Activated T-cell treated with anti-CD3 and anti-CD28 coated beads, Interleukin-2, amount 50 U/mL, for 1 hour (primary cell): Measurements from ENCODE around the gene VEGFB.
A peak's percentile ranks its signal among the peaks of the same experiment; 100 is the strongest.

Experiments used
- DNase-seq: peaks from one replicate; pipeline ENCODE4 v3.0.0-alpha.2; 2020

VEGFB gene

DNA sequence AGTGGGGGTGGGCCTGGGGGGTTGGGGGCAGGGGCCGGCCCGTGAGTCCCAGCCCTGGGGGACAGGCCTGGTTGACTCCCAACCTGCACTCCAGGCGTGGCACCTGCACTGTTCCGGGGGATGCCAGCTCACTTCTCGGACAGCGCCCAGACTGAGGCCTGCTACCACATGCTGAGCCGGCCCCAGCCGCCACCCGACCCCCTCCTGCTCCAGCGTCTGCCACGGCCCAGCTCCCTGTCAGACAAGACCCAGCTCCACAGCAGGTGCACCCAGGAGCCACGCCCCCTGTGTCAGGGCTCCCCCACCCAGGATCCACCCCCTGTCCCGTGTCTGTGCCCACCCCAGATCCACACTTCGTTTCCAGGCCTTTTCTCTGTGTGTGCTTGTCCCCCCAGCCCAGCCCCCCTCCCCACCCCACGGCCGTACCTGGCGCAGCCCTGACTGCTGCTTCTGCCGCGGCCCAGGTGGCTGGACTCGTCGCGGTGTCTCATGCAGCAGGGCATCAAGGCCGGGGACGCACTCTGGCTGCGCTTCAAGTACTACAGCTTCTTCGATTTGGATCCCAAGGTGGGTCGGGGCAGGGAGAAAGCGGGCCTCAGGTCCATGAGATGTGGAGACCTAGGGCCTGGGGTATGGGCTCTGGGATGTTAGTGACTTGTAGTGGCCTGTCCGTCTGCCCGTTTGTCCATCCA, 23.1 kb upstream of the VEGFB start:
- DNase-seq: no peak

DNA sequence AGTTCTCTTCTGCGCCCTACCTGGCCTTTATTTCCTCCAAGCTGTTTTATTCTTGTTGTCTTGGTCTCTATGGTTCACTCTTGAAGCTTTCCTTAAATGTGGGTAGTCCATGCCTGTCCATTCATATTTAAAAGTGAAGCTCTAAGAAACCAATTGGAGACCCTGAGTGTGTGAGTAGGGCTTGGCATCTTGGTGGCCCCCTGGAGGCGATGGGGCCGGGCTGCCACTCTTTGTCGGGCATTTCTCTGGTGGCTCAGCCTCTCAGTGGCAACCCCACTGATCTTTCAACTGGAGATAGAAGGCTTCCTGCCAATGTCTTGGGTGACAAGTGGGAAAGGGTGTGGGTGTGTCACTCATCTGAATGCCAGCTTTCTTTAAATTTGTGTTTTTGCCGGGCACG, 17.5 kb upstream of the VEGFB start:
- DNase-seq: no peak

DNA sequence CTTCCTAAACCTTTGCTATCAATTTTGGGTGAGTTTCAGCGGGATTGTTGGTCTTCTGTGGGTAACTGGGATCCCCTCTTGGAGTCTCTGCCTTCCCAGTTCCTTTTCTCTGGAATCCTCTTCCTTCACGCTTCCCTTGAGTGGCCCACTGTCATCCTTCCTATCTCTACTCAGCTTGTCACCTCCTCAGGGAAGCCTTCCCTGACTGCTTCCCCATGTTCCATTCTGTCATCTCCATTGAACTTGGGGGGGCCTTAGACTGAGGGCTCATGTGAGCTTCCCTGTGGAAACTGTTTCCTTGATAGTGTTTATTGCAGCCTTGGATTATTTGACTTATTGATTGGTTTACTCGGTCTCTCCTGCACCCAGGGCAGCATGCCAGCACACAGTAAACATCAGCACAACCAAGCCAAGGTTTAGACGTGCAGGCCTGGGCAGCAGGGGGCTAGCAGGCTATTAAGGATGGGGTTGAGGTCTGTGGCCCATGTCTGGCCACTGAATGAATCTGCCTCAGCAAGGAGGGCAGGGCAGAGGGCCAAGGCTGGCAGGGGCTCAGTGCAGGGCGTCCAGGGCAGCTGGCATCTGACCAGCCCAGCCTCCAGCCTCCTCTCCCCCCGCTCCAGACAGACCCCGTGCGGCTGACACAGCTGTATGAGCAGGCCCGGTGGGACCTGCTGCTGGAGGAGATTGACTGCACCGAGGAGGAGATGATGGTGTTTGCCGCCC, 15.6 kb upstream of the VEGFB start:
- DNase-seq: no peak

DNA sequence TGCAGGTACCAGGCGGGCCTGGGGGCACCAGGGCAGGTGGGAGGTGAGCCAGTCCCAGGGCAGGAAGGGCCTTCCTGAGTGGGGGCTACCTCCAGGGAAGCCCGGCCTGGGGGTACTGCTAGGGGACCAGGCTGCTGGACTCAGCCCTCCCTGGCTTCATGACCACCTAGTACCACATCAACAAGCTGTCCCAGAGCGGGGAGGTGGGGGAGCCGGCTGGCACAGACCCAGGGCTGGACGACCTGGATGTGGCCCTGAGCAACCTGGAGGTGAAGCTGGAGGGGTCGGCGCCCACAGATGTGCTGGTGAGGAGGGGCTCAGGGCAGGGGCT, 15.1 kb upstream of the VEGFB start:
- DNase-seq: no peak

DNA sequence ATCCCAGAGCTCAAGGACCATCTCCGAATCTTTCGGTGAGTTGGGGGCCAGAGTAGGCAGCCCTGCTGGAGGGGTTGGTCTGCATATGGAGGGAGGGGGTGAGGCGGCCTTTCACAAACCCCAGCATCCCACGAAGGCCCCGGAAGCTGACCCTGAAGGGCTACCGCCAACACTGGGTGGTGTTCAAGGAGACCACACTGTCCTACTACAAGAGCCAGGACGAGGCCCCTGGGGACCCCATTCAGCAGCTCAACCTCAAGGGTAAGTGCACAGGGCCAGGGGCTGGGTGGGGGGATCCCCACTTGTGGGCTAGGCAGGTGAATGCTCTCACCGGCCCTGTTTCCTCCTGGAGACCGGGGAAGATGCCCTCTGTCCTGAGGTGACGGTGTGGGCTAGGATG, 14.6 kb upstream of the VEGFB start:
- DNase-seq: no peak

DNA sequence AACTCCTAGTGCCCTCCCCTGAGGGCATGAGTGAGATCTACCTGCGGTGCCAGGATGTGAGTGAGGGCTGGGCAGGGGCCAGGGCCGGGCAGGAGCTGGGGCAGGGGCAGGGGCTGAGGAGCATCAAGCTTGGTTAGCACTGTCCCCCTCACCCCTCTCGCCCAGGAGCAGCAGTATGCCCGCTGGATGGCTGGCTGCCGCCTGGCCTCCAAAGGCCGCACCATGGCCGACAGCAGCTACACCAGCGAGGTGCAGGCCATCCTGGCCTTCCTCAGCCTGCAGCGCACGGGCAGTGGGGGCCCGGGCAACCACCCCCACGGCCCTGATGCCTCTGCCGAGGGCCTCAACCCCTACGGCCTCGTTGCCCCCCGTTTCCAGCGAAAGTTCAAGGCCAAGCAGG, 14.1 kb upstream of the VEGFB start:
- no peak for DNase-seq

DNA sequence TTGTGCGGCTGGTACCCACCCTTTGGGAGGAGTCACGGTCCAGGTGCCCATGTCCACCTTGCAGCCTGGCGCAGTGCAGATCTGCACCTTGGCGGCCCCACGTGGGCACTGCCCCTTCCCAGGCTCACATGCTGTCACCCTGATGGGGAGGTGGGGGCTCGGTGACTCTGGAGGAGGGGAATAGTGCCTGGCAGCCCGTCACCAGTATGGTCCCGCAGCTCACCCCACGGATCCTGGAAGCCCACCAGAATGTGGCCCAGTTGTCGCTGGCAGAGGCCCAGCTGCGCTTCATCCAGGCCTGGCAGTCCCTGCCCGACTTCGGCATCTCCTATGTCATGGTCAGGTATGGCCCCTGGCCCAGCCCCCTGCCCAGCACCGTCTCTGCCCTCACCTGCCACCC, 13.6 kb upstream of the VEGFB start:
- no peak for DNase-seq

DNA sequence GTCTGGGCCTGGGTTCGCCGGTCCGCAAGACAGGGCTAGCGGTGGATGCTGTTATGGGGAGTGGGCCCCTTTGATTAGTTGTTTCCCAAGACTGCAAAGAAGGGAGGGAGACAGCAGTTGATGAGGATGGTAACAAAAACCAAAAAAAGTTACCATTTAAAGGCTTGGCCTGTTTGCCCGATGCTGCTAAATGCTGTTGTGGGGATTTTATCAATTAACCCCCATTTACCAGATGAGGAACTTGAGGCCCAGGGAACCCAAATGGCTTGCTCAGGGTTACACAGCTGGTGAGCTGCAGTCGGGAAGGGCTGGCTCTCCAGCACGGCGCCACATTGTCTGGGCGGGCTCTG, 11.8 kb upstream of the VEGFB start:
- no peak for DNase-seq

DNA sequence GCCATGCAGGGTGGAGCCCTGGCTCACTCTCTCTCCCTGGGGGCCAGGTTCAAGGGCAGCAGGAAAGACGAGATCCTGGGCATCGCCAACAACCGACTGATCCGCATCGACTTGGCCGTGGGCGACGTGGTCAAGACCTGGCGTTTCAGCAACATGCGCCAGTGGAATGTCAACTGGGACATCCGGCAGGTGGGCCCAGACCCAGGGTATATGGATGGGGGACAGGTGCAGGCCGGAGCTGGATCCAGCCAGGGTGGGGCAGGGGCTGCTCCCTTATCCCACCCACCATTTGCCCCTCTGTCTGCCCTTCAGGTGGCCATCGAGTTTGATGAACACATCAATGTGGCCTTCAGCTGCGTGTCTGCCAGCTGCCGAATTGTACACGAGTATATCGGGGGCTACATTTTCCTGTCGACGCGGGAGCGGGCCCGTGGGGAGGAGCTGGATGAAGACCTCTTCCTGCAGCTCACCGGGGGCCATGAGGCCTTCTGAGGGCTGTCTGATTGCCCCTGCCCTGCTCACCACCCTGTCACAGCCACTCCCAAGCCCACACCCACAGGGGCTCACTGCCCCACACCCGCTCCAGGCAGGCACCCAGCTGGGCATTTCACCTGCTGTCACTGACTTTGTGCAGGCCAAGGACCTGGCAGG, 11.3 kb upstream of the VEGFB start:
- DNase-seq: no peak

DNA sequence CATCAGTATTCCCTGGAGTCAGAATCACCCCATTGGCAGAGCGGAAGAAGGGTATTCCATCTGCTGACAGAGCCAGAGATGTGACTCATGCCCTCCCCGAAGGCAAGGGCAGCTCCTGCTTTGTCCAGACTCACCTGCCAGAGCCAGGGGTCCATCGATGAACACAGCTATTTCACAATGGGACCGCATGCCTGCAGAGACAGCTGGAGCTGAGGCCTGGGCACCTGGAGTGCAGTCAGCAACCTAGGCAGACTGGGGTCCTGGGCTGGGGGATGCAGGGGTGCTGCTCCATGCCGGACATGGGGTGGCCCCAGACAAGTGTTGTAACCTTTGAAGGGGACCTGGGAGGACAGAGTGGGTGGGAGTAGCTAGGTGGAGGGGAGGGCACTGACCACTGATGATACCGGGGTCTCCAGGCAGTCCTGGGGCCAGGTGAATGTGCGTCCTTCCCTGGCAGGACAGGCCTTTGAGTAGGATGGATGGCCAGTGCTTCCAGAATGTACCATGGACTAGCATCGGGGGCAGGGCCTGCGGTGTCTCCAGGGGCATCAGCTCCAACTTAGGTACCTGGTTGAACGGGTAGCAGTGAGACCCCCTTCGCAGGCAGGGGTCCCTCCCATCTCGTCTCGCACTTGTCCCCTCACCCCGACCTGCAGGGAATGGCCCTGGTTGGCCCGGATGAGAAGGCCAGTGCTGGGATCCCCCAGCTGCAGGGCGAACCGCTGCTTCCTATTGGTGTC, 10.1 kb upstream of the VEGFB start:
- no peak for DNase-seq

DNA sequence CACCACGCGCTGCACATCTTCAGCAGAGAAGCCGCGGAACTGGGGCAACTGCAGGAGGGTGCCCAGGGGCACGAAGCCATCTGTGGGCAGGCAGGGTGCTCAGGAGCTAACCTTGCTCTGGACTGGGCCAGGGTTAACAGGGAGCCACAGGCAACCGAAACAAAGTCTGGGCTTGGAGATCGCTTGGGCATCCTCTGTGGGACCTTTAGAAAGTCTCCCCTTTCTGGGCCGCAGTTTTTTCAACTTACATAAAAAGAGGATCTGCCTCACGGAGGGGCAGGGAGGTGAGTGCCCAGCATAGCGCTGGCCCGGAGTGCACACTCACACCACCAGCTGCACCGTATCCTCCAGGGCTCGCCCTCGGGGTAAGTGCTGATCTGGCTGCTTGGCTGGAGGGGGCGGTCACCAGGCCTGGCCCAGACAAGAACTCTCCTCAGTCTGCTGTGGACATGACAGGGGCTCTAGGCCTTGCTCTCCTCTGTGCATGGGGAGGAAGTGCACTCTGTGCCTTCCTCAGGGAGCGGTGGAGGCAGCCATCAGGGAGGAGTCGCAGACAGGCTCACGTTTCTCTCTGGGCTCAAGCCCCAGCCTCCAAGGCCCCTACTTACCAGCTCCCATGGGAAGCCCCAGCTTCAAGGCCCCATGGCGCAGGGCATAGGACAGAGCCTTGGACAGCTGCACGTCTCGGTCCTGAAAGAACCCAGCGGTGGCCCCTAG, 9.3 kb upstream of the VEGFB start:
- no peak for DNase-seq

DNA sequence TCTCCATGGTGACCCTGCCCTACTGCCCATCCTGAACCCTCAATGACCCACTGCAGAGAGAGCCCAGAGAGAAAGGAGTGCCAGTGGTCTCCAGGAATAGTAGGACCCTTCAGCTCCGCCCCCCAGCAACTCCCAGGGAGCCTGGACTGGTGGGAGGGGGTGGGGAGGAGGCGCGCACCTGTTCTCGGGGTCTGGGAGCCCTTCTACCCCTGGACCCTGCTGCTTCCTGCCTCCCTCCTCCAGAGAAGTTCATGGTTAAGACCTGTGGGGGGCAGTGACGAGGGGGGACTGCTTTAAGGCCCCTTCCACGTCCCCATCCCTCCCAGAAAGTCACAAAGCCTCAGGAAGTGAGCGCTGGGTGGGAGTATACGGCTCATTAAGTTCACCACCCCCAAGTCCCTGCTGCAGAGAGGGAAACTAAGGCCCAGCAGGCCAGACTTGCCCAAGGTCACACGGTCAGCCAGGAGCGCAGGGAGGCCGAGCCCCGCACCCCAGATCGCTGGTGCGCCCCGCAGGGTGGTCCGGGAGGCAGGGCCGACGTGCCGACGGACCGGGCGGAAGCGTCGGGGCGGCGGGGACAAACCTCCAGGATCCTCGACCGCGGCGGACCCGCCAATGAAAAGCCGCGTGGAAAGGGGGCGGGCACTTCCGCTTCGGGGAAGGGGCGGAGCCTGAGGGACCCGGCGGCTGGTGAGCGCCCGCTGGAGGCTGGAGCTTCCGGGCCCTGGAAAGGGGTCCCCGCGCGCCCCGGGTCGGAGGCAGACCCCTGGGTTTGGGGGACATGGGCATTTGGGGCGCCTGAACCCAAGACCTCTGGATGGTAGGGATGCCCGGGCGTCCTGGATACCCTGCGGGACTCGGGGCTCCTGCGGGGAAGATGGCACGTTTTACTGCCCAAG, 8.5 kb upstream of the VEGFB start, which contains the start of the genes NUDT22 and TRPT1:
Gene NUDT22 (plus strand): TSS at position 667 of the 899 bp plus-strand sequence. CDS start 379 bp downstream, outside the sequence.
Gene TRPT1 (minus strand): TSS at position 579 of the 899 bp plus-strand sequence. CDS start 326 bp downstream, at position 253.
- DNase-seq: peak; percentile 95

DNA sequence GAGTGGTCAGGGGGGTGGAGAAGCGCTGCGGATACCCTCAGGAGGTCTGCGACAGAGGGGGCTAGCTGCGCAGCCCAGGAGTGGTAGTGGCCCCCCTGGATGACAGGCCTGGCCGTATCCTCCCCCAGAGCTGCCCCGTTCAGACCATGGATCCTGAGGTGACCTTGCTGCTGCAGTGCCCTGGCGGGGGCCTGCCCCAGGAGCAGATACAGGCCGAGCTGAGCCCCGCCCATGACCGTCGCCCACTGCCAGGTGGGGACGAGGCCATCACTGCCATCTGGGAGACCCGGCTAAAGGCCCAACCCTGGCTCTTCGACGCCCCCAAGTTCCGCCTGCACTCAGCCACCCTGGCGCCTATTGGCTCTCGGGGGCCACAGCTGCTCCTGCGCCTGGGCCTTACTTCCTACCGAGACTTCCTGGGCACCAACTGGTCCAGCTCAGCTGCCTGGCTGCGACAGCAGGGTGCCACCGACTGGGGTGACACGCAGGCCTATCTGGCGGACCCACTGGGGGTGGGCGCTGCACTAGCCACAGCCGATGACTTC, 7.8 kb upstream of the VEGFB start:
- peak; percentile 59 for DNase-seq

DNA sequence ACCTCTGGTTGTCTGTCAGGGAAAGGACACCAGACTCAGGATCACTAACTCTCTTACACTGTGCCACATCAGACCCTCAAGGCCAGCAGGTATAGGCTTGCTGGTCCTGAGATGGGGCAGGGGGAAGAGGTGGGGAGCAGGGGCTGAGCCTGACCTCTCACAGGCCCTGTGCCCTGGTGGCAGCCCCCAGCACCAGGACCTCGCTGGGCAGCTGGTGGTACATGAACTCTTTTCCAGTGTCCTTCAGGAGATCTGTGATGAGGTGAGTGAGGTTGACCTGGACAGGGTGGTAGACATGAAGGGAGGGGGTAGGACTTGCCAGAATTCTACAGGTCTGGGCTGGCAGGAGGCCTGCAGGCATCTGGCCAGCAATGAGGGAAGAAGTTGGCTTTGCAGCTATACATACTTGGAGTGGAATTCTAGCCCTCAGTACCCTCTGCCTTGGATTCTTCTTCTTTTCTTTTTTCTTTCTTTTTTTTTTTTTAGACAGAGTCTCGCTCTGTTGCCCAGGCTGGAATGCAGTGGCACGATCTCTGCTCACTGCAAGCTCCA, 6.9 kb upstream of the VEGFB start:
- DNase-seq: no peak

DNA sequence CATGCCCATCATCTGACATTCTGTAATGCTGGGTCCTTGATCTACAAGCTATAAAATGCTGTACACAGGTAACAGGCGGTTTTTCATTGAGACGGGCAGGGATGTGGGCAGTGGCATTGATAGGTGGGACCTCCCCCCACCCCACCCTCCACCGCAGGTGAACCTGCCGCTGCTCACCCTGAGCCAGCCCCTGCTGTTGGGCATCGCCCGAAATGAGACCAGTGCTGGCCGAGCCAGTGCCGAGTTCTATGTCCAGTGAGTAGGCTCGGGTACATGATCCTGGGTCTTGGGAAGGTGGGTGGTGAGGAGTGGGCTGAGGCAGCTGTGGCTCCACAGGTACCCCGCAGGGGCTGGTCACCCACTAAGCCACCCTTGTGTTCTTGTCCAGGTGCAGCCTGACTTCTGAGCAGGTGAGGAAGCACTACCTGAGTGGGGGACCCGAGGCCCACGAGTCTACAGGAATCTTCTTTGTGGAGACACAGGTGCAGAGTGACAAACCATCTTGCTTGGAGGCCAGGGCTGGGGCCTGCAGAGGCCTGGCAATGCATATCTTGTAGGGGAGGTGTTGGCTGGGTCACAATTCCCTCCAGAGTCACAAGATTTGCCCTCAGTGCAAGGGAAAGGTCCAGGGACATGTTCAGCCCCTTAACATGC, 5.2 kb upstream of the VEGFB start:
- DNase-seq: no peak

DNA sequence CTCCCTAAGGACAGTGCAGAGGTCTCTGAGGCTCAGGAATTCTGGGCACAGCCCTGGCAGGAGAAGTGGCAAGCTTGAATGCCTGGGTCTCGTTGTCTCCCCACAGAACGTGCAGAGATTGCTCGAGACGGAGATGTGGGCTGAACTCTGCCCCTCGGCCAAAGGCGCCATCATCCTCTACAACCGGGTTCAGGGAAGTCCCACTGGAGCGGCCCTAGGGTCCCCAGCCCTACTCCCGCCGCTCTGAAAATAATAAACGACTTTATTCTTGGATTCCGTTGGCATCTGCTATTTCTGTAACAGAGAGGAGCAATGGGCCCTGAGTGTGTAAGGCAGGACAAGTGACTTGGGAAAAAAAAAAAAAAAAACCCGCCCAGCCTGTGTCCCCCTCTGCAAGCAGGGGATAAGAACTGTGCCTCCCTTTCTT, 4.6 kb upstream of the VEGFB start:
- DNase-seq: no peak

DNA sequence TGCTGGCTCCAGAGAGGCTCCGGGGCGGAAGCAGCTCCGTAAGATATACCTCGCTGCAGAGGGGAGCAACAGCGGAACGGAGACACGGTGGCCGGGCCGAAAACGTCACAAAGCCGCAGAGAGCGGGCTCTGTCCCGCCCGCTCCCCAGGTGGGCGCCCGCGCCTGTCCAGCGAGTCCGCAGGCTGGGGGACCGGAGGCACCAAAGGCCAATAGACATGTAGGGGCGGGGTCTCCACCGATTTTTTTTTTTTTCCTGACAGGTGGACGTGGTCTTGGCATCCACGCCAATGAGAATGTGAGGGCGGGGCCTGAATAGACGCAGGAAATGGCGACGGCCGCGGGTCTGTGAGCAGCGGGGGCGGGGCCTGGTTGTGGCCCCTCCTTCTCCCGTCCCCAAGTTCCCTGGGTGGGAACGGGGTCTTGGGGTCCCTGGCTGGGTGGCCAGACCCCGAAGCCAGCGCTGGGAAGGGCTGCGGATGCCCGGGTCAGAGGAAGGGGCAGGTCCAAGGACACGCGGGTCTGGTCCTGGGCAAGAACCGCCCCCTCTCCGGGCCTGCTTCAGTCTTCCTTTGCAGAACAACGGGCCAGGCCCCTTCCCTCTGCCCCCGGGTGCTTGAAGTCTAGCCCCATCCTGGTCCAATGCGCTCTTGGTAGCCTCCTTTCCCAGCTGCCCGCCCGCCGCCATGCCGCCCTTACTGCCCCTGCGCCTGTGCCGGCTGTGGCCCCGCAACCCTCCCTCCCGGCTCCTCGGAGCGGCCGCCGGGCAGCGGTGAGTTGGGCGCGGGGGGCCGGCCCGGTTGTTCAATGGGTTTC, 4.0 kb upstream of the VEGFB start, which contains the start of gene DNAJC4:
Gene DNAJC4 (plus strand): TSS at position 378 of the 814 bp plus-strand sequence. CDS start 307 bp downstream, at position 685.
- peak; percentile 86 for DNase-seq

DNA sequence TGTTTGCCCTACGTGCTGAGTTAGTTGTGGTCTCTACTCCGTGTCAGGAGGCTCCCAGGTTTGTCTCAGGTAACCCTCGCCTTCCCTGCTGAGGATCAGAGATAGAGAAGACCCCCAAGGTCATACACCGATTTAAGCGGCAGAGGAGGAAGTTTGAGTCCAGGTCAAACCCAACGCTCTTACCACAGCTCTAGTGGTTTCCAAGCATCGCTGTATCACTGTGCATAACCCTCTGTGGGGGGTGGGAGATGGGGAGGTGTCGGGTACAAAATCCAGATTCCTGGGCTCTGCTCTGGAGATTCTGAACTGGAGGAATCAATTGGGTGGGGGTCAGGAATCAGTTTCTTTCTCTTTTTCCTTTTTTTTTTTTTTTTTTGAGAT, 3.4 kb upstream of the VEGFB start:
- no peak for DNase-seq

DNA sequence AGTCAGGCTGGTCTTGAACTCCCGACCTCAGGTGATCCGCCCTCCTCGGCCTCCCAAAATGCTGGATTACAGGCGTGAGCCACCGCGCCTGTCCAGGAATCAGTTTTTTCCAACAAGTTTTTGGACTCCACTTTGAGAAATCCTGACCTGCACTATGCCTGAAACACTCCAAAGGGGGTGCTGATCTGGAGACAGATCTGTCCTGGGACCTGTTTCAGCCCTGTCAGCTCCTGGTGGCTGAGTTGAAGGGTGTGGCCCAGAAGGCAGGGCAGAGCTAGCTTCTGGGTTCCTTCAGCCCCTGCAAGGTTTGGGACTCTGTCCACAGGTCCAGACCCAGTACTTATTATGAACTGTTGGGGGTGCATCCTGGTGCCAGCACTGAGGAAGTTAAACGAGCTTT, 2.8 kb upstream of the VEGFB start:
- DNase-seq: no peak
